IMR-90 (cell line): Measurements from ENCODE around the gene SPP1.

Experiments used
- CEBPB ChIP-seq: IDR thresholded peaks from 2 replicates; pipeline ENCODE4 v1.6.1; 2012; ENCODE audit warnings: low read depth, low read length, improper control_type of control experiment
- CHD1 ChIP-seq: IDR thresholded peaks from 2 replicates; pipeline ENCODE4 v1.6.1; 2012; ENCODE audit warnings: low read depth, low read length, improper control_type of control experiment
- MAFK ChIP-seq: IDR thresholded peaks from 2 replicates; pipeline ENCODE4 v1.6.1; 2012; ENCODE audit warnings: low read depth, low read length, improper control_type of control experiment
- MAZ ChIP-seq: IDR thresholded peaks from 2 replicates; pipeline ENCODE4 v1.6.1; 2012; ENCODE audit warnings: low read depth, mild to moderate bottlenecking, low read length, improper control_type of control experiment, moderate library complexity, borderline replicate concordance
- MXI1 ChIP-seq: IDR thresholded peaks from 2 replicates; pipeline ENCODE4 v1.6.1; 2012; ENCODE audit warnings: low read depth, mild to moderate bottlenecking, low read length, moderate library complexity, borderline replicate concordance
- POLR2A ChIP-seq: IDR thresholded peaks from 2 replicates; pipeline ENCODE4 v1.6.1; 2012; ENCODE audit warnings: mild to moderate bottlenecking, low read depth, low read length
- RAD21 ChIP-seq: IDR thresholded peaks from 2 replicates; pipeline ENCODE4 v1.6.1; 2012; ENCODE audit warnings: low read length, improper control_type of control experiment
- RCOR1 ChIP-seq: IDR thresholded peaks from 2 replicates; pipeline ENCODE4 v1.6.1; 2012; ENCODE audit warnings: mild to moderate bottlenecking, low read length, improper control_type of control experiment; ENCODE audit not compliant: insufficient replicate concordance
- RFX5 ChIP-seq: IDR thresholded peaks from 2 replicates; pipeline ENCODE4 v1.8.0; 2012; ENCODE audit warnings: low read depth, mild to moderate bottlenecking, low read length, moderate library complexity
- SMC3 ChIP-seq: fragments of 150-350 bp; IDR thresholded peaks from 2 replicates; pipeline ENCODE4 v1.6.1; 2016; ENCODE audit warnings: low read depth, mild to moderate bottlenecking, antibody characterized with exemption, low read length, moderate library complexity
- TF ChIP-seq, protein P1 (sequence below): fragments of 150-350 bp; IDR thresholded peaks from 2 replicates; pipeline ENCODE4 v1.6.1; 2016; ENCODE audit warnings: low read depth, mild to moderate bottlenecking, low read length, moderate library complexity, borderline replicate concordance
- TF ChIP-seq, protein P2 (sequence below): conservative IDR thresholded peaks from 2 replicates; pipeline ENCODE4 v1.5.1; 2012; ENCODE audit warnings: mild to moderate bottlenecking, low read depth, low read length, improper control_type of control experiment
- TF ChIP-seq, protein P3 (sequence below): fragments of 150-350 bp; IDR thresholded peaks from 2 replicates; pipeline ENCODE4 v1.6.1; 2017; ENCODE audit warnings: mild to moderate bottlenecking, antibody characterized with exemption, low read length, low read depth

DNA sequence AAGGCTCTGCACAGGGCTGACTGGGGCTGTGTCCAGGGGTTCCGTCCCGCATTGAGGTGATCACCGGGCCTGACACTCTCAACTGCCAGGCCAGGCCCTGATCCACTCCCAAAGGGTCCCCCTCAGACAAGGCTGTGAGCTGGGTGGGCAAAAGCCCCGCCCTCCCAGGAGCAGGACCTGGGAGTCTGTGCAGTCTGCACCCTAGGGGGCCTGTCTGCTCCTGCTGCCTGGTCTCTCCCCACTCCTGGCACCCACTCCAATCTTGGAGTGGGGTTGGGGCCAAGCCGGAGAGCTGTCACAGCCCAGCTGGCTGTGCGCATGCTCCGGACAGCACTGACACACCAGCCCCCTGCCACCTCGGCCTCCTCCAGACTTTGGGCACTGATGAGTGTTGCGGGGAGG lies 9.4 kb upstream of the SPP1 start:
- TF ChIP-seq, protein P1, sequence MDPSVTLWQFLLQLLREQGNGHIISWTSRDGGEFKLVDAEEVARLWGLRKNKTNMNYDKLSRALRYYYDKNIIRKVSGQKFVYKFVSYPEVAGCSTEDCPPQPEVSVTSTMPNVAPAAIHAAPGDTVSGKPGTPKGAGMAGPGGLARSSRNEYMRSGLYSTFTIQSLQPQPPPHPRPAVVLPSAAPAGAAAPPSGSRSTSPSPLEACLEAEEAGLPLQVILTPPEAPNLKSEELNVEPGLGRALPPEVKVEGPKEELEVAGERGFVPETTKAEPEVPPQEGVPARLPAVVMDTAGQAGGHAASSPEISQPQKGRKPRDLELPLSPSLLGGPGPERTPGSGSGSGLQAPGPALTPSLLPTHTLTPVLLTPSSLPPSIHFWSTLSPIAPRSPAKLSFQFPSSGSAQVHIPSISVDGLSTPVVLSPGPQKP: no peak
- TF ChIP-seq, protein P2, sequence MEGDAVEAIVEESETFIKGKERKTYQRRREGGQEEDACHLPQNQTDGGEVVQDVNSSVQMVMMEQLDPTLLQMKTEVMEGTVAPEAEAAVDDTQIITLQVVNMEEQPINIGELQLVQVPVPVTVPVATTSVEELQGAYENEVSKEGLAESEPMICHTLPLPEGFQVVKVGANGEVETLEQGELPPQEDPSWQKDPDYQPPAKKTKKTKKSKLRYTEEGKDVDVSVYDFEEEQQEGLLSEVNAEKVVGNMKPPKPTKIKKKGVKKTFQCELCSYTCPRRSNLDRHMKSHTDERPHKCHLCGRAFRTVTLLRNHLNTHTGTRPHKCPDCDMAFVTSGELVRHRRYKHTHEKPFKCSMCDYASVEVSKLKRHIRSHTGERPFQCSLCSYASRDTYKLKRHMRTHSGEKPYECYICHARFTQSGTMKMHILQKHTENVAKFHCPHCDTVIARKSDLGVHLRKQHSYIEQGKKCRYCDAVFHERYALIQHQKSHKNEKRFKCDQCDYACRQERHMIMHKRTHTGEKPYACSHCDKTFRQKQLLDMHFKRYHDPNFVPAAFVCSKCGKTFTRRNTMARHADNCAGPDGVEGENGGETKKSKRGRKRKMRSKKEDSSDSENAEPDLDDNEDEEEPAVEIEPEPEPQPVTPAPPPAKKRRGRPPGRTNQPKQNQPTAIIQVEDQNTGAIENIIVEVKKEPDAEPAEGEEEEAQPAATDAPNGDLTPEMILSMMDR: no peak
- no peak for TF ChIP-seq RCOR1
- no peak for TF ChIP-seq CEBPB
- TF ChIP-seq, protein P3, sequence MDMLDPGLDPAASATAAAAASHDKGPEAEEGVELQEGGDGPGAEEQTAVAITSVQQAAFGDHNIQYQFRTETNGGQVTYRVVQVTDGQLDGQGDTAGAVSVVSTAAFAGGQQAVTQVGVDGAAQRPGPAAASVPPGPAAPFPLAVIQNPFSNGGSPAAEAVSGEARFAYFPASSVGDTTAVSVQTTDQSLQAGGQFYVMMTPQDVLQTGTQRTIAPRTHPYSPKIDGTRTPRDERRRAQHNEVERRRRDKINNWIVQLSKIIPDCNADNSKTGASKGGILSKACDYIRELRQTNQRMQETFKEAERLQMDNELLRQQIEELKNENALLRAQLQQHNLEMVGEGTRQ: no peak
- no peak for TF ChIP-seq POLR2A
- no peak for TF ChIP-seq MXI1
- TF ChIP-seq RAD21: no peak
- no peak for TF ChIP-seq MAZ
- no peak for TF ChIP-seq CHD1
- TF ChIP-seq RFX5: no peak
- no peak for TF ChIP-seq SMC3
- no peak for TF ChIP-seq MAFK
